IMR-90 (cell line): ENCODE measurements around the gene SNX25. TPM values are rescaled to one million over a fixed set of nuclear protein-coding genes. Genes with fewer than 3 reads are reported as not detected.

Experiments
- ATAC-seq: fragments of 200-7000 bp; cut with Tn5 transposase; 2 replicates; pipeline ENCODE4 v1.9.1; 2020; ENCODE audit warnings: low read depth, mild to moderate bottlenecking, moderate library complexity
- BruUV-seq: library from RNA; stranded (reverse); fragments of 400-500 nt; replicated peaks from 2 replicates; lab custom pipeline; 2021; lab: Mats Ljungman, UMichigan
- CTCF ChIA-PET: fragments of 300-600 bp; formaldehyde crosslinking; extraction: SDS; loops from one replicate; lab custom pipeline; 2021; ENCODE audit warnings: antibody characterized with exemption; lab: Yijun Ruan, JAX
- POLR2A ChIA-PET: fragments of 300-600 bp; sonication (Branson Sonifier 250); formaldehyde crosslinking; loops from one replicate; lab custom pipeline; 2022; ENCODE audit warnings: antibody characterized with exemption; ENCODE audit not compliant: unreplicated experiment; lab: Charles Lee
- DNase-seq: peaks from one replicate; pipeline ENCODE4 v3.0.0; 2013
- H2AFZ ChIP-seq: replicated peaks from 2 replicates; pipeline ENCODE3; 2013; ENCODE audit warnings: low read length, mild to moderate bottlenecking; ENCODE audit not compliant: poor library complexity
- H2AK5ac ChIP-seq: 2 replicates; pipeline ENCODE4 v1.6.1; 2013; ENCODE audit warnings: low read depth, low read length, inconsistent platforms
- H2AK9ac ChIP-seq: replicated peaks from 2 replicates; pipeline ENCODE3; 2013; ENCODE audit warnings: mild to moderate bottlenecking, low read depth, low read length, moderate library complexity; ENCODE audit not compliant: poor library complexity
- H2BK120ac ChIP-seq: 2 replicates; pipeline ENCODE4 v1.6.1; 2013; ENCODE audit warnings: low read depth, low read length, inconsistent platforms
- H2BK15ac ChIP-seq: 3 replicates; pipeline ENCODE4 v1.6.1; 2013; ENCODE audit warnings: low read depth, low read length, inconsistent platforms
- H2BK20ac ChIP-seq: 2 replicates; pipeline ENCODE4 v1.6.1; 2013; ENCODE audit warnings: low read depth, mild to moderate bottlenecking, inconsistent platforms, low read length, moderate library complexity
- H2BK5ac ChIP-seq: 2 replicates; pipeline ENCODE4 v1.6.1; 2013; ENCODE audit warnings: mild to moderate bottlenecking, low read depth, low read length, inconsistent platforms; ENCODE audit not compliant: poor library complexity, severe bottlenecking
- H3K14ac ChIP-seq: replicated peaks from 2 replicates; pipeline ENCODE4 v1.6.1; 2013; ENCODE audit warnings: low read depth, low read length, inconsistent platforms
- H3K18ac ChIP-seq: 2 replicates; pipeline ENCODE4 v1.6.1; 2013; ENCODE audit warnings: low read depth, low read length, control low read depth
- H3K23ac ChIP-seq: 2 replicates; pipeline ENCODE4 v1.6.1; 2013; ENCODE audit warnings: low read depth, low read length, inconsistent platforms
- H3K27ac ChIP-seq: 2 replicates; pipeline ENCODE4 v1.5.1; 2013; ENCODE audit warnings: mild to moderate bottlenecking, control low read depth, low read length; ENCODE audit not compliant: insufficient read depth
- H3K27me3 ChIP-seq: 2 replicates; pipeline ENCODE4 v1.6.1; 2013; ENCODE audit warnings: low read length; ENCODE audit not compliant: control insufficient read depth, insufficient read depth
- H3K36me3 ChIP-seq: 2 replicates; pipeline ENCODE4 v1.6.1; 2013; ENCODE audit warnings: low read length, mixed read lengths; ENCODE audit not compliant: control insufficient read depth, insufficient read depth
- H3K4ac ChIP-seq: 2 replicates; pipeline ENCODE4 v1.6.1; 2013; ENCODE audit warnings: low read depth, low read length, inconsistent platforms
- H3K4me1 ChIP-seq: 2 replicates; pipeline ENCODE4 v1.6.1; 2013; ENCODE audit warnings: low read length, mixed read lengths; ENCODE audit not compliant: control insufficient read depth, insufficient read depth
- H3K4me2 ChIP-seq: 2 replicates; pipeline ENCODE4 v1.6.1; 2013; ENCODE audit warnings: low read depth, mild to moderate bottlenecking, control low read depth, low read length, moderate library complexity
- H3K4me3 ChIP-seq: 2 replicates; pipeline ENCODE4 v1.5.1; 2013; ENCODE audit warnings: low read depth, mild to moderate bottlenecking, control low read depth, low read length, moderate library complexity; ENCODE audit not compliant: insufficient read depth
- H3K56ac ChIP-seq: 2 replicates; pipeline ENCODE4 v1.6.1; 2013; ENCODE audit warnings: low read length, inconsistent platforms; ENCODE audit not compliant: insufficient read depth; ENCODE audit errors: extremely low read depth
- H3K79me1 ChIP-seq, 2 experiments: 2 replicates each; pipeline ENCODE4 v1.6.1; 2013; ENCODE audit warnings: low read length in 2 of 2, inconsistent platforms in 1 of 2, low read depth in 1 of 2
- H3K9ac ChIP-seq: 2 replicates; pipeline ENCODE4 v1.6.1; 2013; ENCODE audit warnings: low read depth, low read length, control low read depth
- H3K9me1 ChIP-seq: 2 replicates; pipeline ENCODE4 v1.6.1; 2013; ENCODE audit warnings: low read length, inconsistent platforms; ENCODE audit not compliant: insufficient read depth
- H3K9me3 ChIP-seq: 2 replicates; pipeline ENCODE4 v1.6.1; 2013; ENCODE audit warnings: low read length; ENCODE audit not compliant: control insufficient read depth, insufficient read depth
- H4K20me1 ChIP-seq: 2 replicates; pipeline ENCODE4 v1.6.1; 2013; ENCODE audit warnings: low read length, inconsistent platforms; ENCODE audit not compliant: insufficient read depth
- H4K5ac ChIP-seq: 2 replicates; pipeline ENCODE4 v1.6.1; 2013; ENCODE audit warnings: mild to moderate bottlenecking, low read depth, low read length, control low read depth
- H4K8ac ChIP-seq, 2 experiments: 2 replicates each; pipeline ENCODE4 v1.6.1; 2013; ENCODE audit warnings: low read depth in 2 of 2, low read length in 2 of 2, control low read depth in 1 of 2, inconsistent platforms in 1 of 2
- H4K91ac ChIP-seq: 2 replicates; pipeline ENCODE4 v1.6.1; 2013; ENCODE audit warnings: low read depth, low read length, inconsistent platforms; ENCODE audit not compliant: insufficient read depth
- BHLHE40 ChIP-seq: fragments of 150-350 bp; IDR thresholded peaks from 2 replicates; pipeline ENCODE4 v1.6.1; 2016; ENCODE audit warnings: mild to moderate bottlenecking, low read depth, low read length
- CEBPB ChIP-seq: IDR thresholded peaks from 2 replicates; pipeline ENCODE4 v1.6.1; 2012; ENCODE audit warnings: low read depth, low read length, improper control_type of control experiment
- FOS ChIP-seq: fragments of 150-350 bp; IDR thresholded peaks from 2 replicates; pipeline ENCODE4 v1.6.1; 2016; ENCODE audit warnings: low read depth, low read length
- MAFK ChIP-seq: IDR thresholded peaks from 2 replicates; pipeline ENCODE4 v1.6.1; 2012; ENCODE audit warnings: low read depth, low read length, improper control_type of control experiment
- MXI1 ChIP-seq: IDR thresholded peaks from 2 replicates; pipeline ENCODE4 v1.6.1; 2012; ENCODE audit warnings: low read depth, mild to moderate bottlenecking, low read length, moderate library complexity, borderline replicate concordance
- NFE2L2 ChIP-seq: fragments of 150-350 bp; IDR thresholded peaks from 2 replicates; pipeline ENCODE4 v1.6.1; 2016; ENCODE audit warnings: low read depth, mild to moderate bottlenecking, low read length
- POLR2A ChIP-seq: IDR thresholded peaks from 2 replicates; pipeline ENCODE4 v1.6.1; 2012; ENCODE audit warnings: mild to moderate bottlenecking, low read depth, low read length
- RAD21 ChIP-seq: IDR thresholded peaks from 2 replicates; pipeline ENCODE4 v1.6.1; 2012; ENCODE audit warnings: low read length, improper control_type of control experiment
- RCOR1 ChIP-seq: IDR thresholded peaks from 2 replicates; pipeline ENCODE4 v1.6.1; 2012; ENCODE audit warnings: mild to moderate bottlenecking, low read length, improper control_type of control experiment; ENCODE audit not compliant: insufficient replicate concordance
- RFX5 ChIP-seq: IDR thresholded peaks from 2 replicates; pipeline ENCODE4 v1.8.0; 2012; ENCODE audit warnings: low read depth, mild to moderate bottlenecking, low read length, moderate library complexity
- SMC3 ChIP-seq: fragments of 150-350 bp; IDR thresholded peaks from 2 replicates; pipeline ENCODE4 v1.6.1; 2016; ENCODE audit warnings: low read depth, mild to moderate bottlenecking, antibody characterized with exemption, low read length, moderate library complexity
- WGBS, 2 experiments: methylation state at CpG; one replicate each; pipeline versions ENCODE4 v1.1.5 to v1.1.7; 2013; ENCODE audit warnings: missing lambda C conversion rate in 2 of 2; ENCODE audit not compliant: insufficient read length in 1 of 2; ENCODE audit errors: extremely low coverage in 2 of 2; 5-methylcytosine and 5-hydroxymethylcytosine counted together
- dilution Hi-C: fragments of 300-500 bp; cut with HindIII; formaldehyde crosslinking; loops from one replicate; pipeline ENCODE4 v1.14.3; 2018; ENCODE audit warnings: low sequenced_read_pairs; ENCODE audit not compliant: unreplicated experiment
- in situ Hi-C: fragments of 300-500 bp; cut with MboI; formaldehyde crosslinking; loops from 3 replicates; pipeline ENCODE4 v1.14.3; 2019; ENCODE audit warnings: low sequenced_read_pairs, inconsistent platforms, mixed read lengths
- intact Hi-C: fragments of 100-400 bp; cut with micrococcal nuclease; formaldehyde crosslinking; loops from 2 replicates; pipeline ENCODE4 v1.10.0; 2022
- polyA plus RNA-seq, 3 experiments: library from polyadenylated mRNA; depleted of rRNA; stranded (reverse); fragments of >200 nt; gene quantifications; 2 replicates each; pipeline ENCODE4 v1.2.3, GENCODE V29; 2012; ENCODE audit warnings: low replicate concordance in 1 of 3
- total RNA-seq: library from RNA; depleted of rRNA; stranded (reverse); fragments of >200 nt; gene quantifications from 2 replicates; pipeline ENCODE4 v1.2.3, GENCODE V29; 2012
- TF ChIP-seq, protein P1 (sequence below): fragments of 150-350 bp; IDR thresholded peaks from 2 replicates; pipeline ENCODE4 v1.6.1; 2016; ENCODE audit warnings: low read depth, mild to moderate bottlenecking, low read length, moderate library complexity, borderline replicate concordance
- TF ChIP-seq, protein P2 (sequence below): conservative IDR thresholded peaks from 2 replicates; pipeline ENCODE4 v1.5.1; 2012; ENCODE audit warnings: mild to moderate bottlenecking, low read depth, low read length, improper control_type of control experiment

The SNX25 gene
- total and polyA plus RNA-seq, 2 of the 4 experiments (the other 2 are of a cell fraction): 11.4 to 28.3 TPM

DNA sequence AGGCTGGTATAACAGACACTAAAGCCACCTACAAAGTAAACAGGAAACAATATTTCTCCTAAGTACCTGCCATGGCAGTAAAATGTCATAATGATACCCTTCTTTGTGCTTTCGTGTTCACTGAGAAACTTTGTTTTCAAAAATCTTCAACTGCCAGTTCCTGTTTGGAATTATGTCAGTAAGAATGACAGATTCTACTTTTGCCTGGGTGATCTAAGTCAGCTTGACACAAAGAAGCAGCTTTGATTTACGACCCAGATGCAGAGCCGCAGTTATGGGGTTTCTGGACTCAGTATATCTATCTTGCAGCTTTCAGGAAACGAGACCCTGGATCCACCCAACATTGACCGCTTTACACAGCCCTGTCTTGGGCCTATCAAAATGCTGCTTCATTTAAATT lies 71.2 kb downstream of the SNX25 start:
- no peak overlapping the region for H2AK5ac ChIP-seq
- H3K4me1 ChIP-seq: 0 out of 2 replicates have a peak, but pooled peaks cover 1% of the 10 kb centered on the region
- BruUV-seq: no TSS peak
- no peak overlapping the region for H3K14ac ChIP-seq
- dilution Hi-C loops (no loop called here), in situ Hi-C loops (no loop called here), intact Hi-C loops (no loop called here)
- no peak overlapping the region for H2BK5ac ChIP-seq
- H2AK9ac ChIP-seq: no peak overlapping the region
- no peak overlapping the region for H3K56ac ChIP-seq
- H3K4me2 ChIP-seq: no peak overlapping the region
- H3K23ac ChIP-seq: no peak overlapping the region
- no peak overlapping the region for H3K9ac ChIP-seq
- WGBS, 2 experiments: 76% methylated on average over 3 of the region's 5 CpGs; no CpG with 5 or more reads in 1 of the 2 experiments
- H3K9me1 ChIP-seq: peaks cover 5% of the 10 kb centered on the region; the same call in 1 of the 2 replicates
- no peak overlapping the region for H2BK15ac ChIP-seq
- TF ChIP-seq NFE2L2 (no peak), RCOR1 (no peak), MAFK (no peak), RFX5 (no peak), SMC3 (no peak), RAD21 (no peak), CEBPB (no peak), BHLHE40 (no peak), MXI1 (no peak), FOS (no peak), POLR2A (no peak)
- TF ChIP-seq, protein P1, sequence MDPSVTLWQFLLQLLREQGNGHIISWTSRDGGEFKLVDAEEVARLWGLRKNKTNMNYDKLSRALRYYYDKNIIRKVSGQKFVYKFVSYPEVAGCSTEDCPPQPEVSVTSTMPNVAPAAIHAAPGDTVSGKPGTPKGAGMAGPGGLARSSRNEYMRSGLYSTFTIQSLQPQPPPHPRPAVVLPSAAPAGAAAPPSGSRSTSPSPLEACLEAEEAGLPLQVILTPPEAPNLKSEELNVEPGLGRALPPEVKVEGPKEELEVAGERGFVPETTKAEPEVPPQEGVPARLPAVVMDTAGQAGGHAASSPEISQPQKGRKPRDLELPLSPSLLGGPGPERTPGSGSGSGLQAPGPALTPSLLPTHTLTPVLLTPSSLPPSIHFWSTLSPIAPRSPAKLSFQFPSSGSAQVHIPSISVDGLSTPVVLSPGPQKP: no peak
- TF ChIP-seq, protein P2, sequence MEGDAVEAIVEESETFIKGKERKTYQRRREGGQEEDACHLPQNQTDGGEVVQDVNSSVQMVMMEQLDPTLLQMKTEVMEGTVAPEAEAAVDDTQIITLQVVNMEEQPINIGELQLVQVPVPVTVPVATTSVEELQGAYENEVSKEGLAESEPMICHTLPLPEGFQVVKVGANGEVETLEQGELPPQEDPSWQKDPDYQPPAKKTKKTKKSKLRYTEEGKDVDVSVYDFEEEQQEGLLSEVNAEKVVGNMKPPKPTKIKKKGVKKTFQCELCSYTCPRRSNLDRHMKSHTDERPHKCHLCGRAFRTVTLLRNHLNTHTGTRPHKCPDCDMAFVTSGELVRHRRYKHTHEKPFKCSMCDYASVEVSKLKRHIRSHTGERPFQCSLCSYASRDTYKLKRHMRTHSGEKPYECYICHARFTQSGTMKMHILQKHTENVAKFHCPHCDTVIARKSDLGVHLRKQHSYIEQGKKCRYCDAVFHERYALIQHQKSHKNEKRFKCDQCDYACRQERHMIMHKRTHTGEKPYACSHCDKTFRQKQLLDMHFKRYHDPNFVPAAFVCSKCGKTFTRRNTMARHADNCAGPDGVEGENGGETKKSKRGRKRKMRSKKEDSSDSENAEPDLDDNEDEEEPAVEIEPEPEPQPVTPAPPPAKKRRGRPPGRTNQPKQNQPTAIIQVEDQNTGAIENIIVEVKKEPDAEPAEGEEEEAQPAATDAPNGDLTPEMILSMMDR: no peak
- ChIA-PET POLR2A (no interaction called here), CTCF (no interaction called here)
- H2BK20ac ChIP-seq: no peak overlapping the region
- H3K27ac ChIP-seq: no peak overlapping the region
- H3K18ac ChIP-seq: no peak overlapping the region
- no peak overlapping the region for H2AFZ ChIP-seq
- H3K4me3 ChIP-seq: no peak overlapping the region
- no peak overlapping the region for H4K8ac ChIP-seq
- no peak overlapping the region for H2BK120ac ChIP-seq
- H3K4ac ChIP-seq: no peak overlapping the region
- peaks cover 3 to 15% of the 10 kb centered on the region in 2 experiments; a peak in 2 of 4 replicates for H3K79me1 ChIP-seq
- ATAC-seq (no peak), DNase-seq (no peak)
- no peak overlapping the region for H4K5ac ChIP-seq
- H3K9me3 ChIP-seq: no peaks in the 10 kb centered on the region
- 0 out of 2 replicates have a peak, but pooled peaks cover 2% of the 10 kb centered on the region for H3K36me3 ChIP-seq
- no peak overlapping the region for H4K91ac ChIP-seq
- no peaks in the 10 kb centered on the region; the same call in 1 of the 2 replicates for H4K20me1 ChIP-seq
- no peaks in the 10 kb centered on the region for H3K27me3 ChIP-seq
